Subcutaneous adipose tissue (tissue), 4 donors: Measurements from ENCODE around the gene MCTS1. TPM values are rescaled to one million over a fixed set of nuclear protein-coding genes. Genes with fewer than 3 reads are reported as not detected.

Experiments
- CTCF ChIP-seq: fragments of 450-650 bp; IDR thresholded peaks from one replicate; pipeline ENCODE4 v1.5.1; 2016; ENCODE audit warnings: low read depth, mild to moderate bottlenecking, control low read depth, antibody characterized with exemption, moderate library complexity
- total RNA-seq, 4 donors: library from RNA; depleted of rRNA; stranded (reverse); fragments of >200 nt; gene quantifications; one replicate each; pipeline ENCODE4 v1.1.0, GENCODE V29; 2016

MCTS1 gene
- total RNA-seq, 4 donors from 2014 or later, result 14.9 to 51.5 (median 25.1) TPM

GRCh38 chrX:120585702-120586101 lies 18.2 kb upstream of the MCTS1 start:
- TF ChIP-seq CTCF, result no peak

DNA sequence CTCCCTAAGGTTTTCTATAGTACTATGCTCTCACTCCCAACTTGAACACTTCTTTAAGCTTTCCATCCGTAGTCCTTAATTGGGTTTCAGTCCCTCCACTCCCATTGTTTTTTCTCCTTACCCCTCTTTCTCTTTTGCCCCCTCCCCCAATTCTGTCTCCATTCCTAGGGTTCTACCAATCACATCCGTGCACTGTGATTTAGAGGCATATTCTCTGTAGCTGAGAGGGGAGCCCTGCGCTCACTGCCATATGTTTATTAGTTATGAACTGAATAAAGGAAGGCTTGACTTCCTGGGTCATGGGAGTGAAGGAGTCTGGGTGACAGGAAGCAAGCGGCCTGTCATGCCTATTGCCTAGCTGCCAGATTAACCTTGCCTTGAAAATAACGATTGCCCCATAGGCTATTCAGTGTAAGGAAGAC lies 471 bp downstream of the MCTS1 start:
- TF ChIP-seq CTCF, result no peak

DNA sequence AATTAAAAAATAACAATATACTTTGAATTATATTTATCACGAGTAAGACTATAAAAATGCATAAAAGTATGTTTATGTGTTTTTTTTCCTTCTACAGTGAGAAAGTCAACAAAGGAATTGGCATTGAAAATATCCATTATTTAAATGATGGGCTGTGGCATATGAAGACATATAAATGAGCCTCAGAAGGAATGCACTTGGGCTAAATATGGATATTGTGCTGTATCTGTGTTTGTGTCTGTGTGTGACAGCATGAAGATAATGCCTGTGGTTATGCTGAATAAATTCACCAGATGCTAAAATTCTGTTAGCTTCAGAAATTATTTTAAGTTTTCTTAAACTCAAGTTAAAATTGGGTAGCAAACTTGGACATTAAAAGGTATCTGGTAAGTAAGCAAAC lies 8.2 kb downstream of the MCTS1 start:
- no peak for TF ChIP-seq CTCF

DNA sequence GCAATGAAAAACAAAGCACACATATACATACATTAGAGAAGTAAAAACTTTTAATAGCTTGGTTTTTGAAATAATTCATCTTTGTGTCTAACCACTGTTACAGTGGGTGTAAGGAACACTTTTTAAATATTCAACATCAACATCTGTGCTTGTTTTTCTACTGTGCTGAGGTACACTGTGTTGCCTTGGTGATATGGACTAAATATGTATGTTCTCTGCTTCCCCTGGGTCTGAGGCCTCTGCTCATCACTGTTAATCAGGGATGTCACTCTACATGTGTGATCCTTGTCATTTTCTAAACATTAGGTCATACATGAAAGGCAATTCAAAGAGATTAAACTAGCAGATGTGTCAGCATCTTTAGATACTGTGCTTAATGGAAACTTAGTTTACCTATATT lies 10.9 kb downstream of the MCTS1 start:
- no peak for TF ChIP-seq CTCF

DNA sequence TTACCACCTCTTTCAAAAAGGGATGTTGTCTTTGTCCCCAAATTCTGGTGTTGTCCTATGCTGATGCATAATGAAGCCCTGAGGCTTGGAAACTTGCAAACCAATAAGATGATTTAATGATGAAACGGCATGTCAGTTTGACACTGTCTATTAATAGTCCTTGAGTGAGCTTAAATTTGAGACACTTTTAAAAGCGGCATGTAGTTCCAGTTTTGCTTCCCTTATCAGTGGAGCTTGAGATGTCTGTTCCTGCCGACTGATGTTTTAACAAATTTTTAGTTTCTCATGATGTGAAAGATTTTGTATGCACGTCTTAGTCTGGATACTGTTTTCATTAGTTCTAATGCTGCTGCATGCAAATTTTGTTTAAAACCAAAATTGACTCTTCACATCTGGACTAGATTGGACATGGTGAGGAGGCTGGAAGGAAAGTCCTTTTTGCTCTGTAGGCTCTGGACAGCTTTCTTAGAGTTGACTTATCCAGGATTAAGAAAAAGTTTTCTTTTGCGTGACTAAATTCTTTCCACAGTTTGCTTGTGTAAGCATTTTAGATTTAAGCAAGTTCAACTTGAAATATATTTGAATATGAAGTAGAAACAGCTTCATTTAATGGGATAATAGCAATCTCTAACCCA lies 14.2 kb downstream of the MCTS1 start:
- TF ChIP-seq CTCF, result no peak

DNA sequence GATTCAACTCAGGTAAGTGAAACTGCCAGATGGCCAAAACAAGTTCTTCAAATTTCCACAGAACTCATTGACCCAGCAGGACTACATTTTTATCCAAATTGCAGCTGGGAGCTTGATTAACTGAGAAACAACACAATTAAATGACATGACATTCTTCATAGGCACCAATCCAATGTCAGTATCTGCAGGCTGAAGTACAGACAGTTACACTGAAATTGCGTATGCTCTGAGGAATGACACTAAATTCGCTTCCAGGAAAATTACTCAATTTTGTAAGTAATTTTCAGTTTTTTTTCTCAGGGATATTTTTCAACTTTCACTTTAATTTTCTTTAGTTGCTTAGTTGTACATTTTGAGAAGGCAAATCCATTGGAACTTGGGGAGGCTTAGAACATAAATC lies 21.5 kb downstream of the MCTS1 start:
- TF ChIP-seq CTCF, result no peak

DNA sequence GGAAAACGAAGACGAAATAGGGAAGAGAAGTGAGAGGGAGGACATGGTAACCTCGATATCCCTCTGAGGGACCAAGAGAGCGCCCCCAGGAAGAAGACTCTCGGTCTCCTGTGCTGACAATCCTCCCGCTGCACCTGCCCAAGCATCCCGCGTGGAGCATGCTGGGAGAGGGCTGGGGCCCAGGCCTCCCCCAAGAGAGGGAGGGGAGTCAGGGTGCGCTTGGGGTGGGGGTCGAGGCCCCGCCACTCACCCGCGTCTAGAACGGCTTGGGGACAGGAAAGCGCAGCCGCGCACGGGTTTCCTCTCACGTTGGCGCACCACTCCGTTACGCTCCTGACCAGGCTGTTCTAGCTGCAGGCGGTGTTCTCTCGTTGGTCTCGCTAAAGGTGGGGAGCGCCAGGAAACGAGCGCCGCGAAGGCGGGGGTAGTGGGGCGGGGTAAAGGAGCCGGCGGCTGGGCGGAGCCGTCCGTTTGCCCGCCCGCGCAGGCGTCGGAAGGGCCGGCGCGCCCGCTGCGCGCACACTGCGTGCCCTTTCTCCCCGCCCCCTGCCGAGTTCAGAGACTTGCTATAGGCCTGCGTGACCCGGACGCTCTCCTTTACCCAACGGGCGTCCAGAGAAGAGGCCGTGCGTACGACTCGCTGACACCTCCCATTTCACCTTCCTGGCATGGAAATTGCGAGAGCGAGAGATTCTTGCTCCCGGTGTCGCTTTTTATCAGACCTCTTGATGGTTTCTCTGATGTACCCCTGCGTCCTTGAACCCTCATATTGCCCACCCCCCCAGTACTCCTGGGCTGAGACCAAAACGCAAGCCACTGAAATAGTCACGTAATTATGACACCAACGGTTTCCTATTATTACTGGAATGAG lies 26.0 kb downstream of the MCTS1 start, which contains the start of gene C1GALT1C1:
Gene C1GALT1C1 (minus strand): TSS at position 388 of the 871 bp plus-strand sequence. CDS start 2,888 bp downstream, outside the sequence.
- no peak for TF ChIP-seq CTCF
